ENCODE data around the gene GLRX2.

The GLRX2 gene

GRCh38 chr1:193111641-193112090 is 6.5 kb upstream of the GLRX2 start:
- no peak for DNase-seq

DNA sequence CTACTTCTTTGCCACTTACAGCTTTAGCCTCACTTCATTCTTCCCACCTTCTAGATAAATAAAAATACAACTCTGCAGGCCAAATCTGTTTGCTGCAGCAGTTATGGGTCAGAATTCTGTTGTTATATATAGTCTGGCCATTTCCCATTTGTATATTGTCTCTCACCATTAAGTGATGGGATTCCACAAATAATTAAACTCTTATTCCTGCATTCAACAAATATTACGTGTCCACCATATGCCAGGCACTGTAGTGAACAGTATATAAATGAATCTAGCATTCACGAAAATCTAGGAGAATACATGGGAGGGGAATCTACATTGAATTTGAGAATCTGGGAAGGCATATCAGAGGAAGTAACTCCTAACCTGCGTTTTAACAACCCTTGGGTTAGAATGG is 5.7 kb upstream of the GLRX2 start:
- DNase-seq = no peak

DNA sequence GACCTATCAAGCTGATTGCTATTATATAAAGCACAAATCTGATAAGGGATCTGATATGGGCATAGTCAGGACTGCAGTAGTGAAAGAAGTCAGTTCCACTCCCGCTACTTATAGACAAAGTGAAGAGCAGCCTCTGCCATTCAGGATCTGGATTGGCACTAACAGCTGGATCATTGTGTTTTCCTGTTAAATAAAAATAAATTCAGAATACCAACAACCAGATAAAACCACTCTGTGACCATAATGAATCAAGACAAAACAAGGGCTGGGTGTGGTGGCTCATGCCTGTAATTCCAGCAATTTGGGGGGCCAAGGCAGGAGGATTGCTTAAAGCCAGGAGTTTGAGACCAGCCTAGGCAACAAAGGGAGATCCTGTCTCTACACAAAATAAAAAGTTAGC is 5.0 kb upstream of the GLRX2 start:
- DNase-seq = no peak

- DNase-seq = no peak
Measured at GRCh38 chr1:193109619-193110018, 4.4 kb upstream of the GLRX2 start.

DNA sequence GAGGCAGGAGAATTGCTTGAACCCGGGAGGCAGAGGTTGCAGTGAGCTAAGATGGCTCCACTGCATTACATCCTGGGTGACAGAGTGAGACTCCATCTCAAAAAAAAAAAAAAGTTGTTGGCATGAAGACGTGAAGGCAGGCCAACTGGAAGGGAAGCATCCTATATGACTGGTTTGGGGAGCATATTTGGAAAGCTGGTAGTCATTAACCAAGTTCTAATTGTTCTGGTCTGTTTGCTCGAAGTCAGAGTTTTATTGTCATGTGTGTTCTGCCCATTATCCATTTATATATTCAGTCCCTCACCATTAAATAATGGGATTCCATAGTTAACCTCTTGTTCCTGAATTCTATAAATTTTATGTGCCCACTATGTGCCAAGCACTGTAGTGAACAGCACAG is 3.3 kb upstream of the GLRX2 start:
- no peak for DNase-seq

DNA sequence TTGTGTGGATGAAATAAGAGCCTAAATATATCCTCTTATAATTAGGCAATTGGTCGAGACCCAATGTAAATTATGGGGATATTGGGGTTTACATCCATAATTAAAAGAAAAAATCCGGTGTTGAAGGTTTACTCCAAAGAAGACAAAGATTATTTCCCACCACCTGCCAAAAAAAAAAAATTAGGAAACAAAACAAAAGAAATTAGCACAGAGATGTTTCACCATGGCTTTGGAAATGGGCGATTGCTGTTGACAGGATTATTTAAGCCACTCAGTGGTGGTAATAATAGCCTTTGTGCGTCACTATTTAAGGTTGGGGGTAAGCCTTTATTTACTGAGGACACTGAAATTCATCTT is 585 bp upstream of the GLRX2 start:
- DNase-seq = no peak

GRCh38 chr1:193104502-193104906 is 710 bp downstream of the GLRX2 start:
- peak; percentile 74 for DNase-seq

DNA sequence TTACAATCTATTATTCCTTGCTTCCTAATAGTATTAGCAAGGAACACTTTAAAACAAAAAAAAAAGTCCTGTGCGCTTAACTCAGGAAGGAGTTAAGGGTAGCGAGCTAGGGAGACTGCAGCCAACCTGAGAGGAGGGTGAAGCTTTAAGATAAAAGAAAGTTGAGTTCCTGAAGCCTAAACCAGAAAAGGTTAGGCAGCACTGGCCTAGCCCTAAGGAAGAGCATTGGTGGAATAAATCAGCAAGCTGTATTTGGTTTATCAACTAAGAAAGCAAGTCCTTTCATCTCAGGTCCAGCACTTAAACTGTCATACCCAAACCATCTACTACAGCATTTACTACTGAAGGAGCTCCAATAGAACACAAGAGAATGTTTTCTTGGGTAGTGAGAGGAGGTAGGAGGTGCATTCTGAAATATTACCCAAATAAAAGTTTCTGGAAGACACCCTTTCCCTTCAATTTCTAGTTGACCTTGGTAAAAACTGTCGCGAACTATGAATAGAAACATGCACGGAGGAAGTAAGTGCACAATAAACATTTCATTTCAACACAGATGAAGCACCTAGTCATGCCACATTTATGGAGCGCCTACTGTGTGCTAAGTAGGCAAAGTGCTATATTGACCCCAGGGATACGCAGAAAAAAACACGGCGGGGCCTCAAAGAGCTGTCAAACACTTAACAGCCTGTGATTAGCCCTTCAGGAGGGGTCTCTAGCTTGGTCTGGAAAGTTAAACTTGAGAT is 1.3 kb downstream of the GLRX2 start:
- DNase-seq = no peak

GRCh38 chr1:193102662-193103061 is 2.6 kb downstream of the GLRX2 start:
- no peak for DNase-seq

DNA sequence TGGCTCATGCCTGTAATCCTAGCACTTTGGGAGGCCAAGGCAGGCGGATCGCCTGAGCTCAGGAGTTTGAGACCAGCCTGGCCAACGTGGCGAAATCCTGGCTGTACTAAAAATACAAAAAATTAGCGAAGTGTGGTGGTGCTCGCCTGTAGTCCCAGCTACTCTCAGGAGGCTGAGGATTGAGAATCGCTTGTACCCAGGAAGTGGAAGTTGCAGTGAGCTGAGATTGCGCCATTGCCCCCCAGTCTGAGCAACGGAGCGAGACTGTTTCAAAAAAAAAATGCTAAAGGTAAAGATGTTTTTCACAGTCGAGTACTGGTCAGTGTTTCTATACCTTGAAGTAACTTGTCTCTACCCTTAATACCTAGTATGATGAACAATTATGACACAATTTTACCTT is 11.1 kb downstream of the GLRX2 start:
- no peak for DNase-seq

DNA sequence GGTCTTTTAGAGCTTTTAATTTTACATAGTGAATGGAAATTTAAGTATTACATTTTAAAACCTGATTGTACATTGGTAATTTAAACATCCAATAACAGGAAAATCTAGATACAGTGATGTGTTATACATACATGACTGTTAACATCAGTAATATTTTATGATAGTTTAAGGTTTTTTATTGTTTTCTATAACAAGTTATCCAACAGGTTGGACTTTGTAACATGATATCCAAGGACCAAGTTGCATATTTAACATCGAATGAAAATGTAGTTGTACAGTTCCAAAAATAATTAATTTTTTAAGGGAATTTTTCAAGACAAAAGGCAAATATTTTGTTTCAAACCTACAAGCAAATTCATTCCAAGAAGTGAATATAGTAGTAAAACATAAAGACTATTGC is 14.3 kb downstream of the GLRX2 start:
- DNase-seq = no peak

DNA sequence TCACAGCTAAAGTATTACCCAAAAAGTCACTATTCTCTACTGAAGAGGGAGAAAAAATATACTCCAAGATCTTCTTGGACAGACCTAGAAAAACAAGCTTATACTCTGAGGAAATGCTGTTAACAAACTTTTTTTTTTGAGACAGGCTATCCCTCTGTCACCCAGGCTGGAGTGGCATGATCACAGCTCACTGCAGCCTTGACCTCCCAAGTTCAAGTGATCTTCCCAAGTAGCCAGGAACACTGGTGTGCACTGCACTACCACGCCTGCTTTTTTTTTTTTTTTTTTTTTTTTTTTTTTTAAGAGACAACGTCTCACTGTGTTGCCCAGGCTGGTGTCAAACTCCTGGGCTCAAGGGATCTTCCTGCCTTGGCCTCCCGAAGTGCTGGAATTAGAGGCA is 17.3 kb downstream of the GLRX2 start:
- DNase-seq = no peak

GRCh38 chr1:193086342-193086741 is 18.9 kb downstream of the GLRX2 start:
- no peak for DNase-seq

GRCh38 chr1:193085263-193085662 is 20.0 kb downstream of the GLRX2 start:
- DNase-seq = no peak

- DNase-seq = no peak
Measured at GRCh38 chr1:193083365-193084088, 21.7 kb downstream of the GLRX2 start.

GRCh38 chr1:193079187-193079586 is 26.0 kb downstream of the GLRX2 start:
- no peak for DNase-seq

DNA sequence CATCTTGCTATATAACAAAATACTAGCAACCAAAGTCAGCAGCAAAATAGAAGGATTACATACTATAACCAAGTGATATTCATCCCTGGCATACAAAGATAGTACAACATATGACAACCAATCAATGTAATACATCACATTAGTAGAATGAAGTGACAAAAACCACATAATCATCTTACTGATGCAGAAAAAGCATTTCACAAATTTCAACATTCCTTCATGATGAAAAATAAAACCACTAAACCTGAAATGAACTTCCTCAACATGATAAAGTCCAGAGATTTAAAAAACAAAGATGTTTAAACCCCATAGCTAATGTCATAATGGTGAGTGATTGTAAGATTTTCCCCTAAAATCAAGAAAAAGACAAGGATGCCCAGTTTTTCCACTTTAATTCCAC is 27.2 kb downstream of the GLRX2 start:
- DNase-seq = no peak

- peak; percentile 16 for DNase-seq
Measured at GRCh38 chr1:193070942-193071341, 34.3 kb downstream of the GLRX2 start.

DNA sequence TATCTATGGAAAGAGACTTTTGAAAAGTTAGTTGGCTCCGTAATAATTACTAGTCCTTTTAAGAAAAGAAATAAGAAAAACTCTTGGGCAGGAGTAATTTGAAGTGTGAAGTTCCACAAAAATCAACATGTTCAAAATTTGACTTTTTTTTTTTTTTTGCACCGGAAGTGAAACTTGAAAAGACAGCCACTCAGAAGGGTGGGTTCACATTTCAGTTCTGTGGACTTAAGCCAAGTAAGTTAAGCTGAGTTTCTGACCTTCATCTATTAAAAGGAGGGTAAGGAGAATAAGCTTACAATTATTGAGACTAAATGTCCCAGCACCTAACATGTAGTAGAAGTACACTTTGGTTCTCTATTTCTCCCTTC is 34.8 kb downstream of the GLRX2 start:
- no peak for DNase-seq

- no peak for DNase-seq
Measured at GRCh38 chr1:193069748-193070385, 35.3 kb downstream of the GLRX2 start.

- DNase-seq = no peak
Measured at GRCh38 chr1:193068013-193068412, 37.2 kb downstream of the GLRX2 start.

DNA sequence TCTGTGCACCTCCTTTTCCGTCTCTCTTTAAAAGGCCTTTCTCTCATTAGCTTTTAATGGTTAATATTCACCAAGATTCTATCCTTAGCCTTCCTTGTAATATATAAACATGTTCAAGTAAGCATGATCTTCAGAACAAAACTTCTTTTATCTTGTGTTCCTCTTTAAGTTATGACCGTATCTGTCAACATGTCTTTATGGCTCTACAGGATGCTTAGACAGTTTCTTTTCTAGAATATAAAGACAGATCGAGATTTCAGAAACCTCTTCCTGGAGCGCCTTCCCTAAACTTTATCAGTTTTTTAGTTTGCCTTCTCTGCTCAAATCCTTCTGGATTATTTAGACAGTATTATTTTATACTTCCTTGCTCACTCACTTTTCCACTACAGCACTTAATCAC is 38.6 kb downstream of the GLRX2 start:
- no peak for DNase-seq

DNA sequence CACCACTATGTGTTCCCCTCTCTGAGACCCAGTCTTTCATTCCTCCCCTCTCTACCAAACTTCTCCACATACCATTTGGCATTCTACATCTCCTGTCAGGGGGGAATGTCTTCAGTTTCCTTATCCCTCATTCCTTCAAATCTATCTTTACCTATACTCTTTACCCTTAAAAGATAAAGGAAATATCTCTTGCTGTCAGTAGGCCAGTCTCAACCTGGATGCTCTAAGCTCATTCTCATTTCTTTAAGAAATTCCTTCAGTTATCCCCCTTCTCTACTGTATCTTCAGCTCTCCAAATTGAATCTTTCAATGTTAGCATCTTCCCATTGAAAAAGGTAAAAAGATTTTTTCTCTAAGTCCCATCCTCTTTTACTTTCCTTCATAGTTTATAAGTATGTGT is 39.3 kb downstream of the GLRX2 start:
- DNase-seq = no peak

Data from DMS153 (cell line).